GM18505 (cell line): ENCODE data around the gene FSCN2.
"Not testable (repeated sequence)": the region's sequence is repeated elsewhere in the genome, so short reads cannot be mapped to it uniquely, and the experiment has no call there.

Source experiments
- ATAC-seq: cut with Tn5 transposase; IDR thresholded peaks from one replicate; pipeline ENCODE4 v1.9.1; 2021; ENCODE audit not compliant: unreplicated experiment
- POLR2A ChIP-seq: IDR thresholded peaks from 4 replicates; pipeline ENCODE4 v1.6.1; 2011; ENCODE audit warnings: borderline replicate concordance; ENCODE audit not compliant: insufficient read depth, insufficient read length; ENCODE audit errors: extremely low read depth

FSCN2 gene

DNA sequence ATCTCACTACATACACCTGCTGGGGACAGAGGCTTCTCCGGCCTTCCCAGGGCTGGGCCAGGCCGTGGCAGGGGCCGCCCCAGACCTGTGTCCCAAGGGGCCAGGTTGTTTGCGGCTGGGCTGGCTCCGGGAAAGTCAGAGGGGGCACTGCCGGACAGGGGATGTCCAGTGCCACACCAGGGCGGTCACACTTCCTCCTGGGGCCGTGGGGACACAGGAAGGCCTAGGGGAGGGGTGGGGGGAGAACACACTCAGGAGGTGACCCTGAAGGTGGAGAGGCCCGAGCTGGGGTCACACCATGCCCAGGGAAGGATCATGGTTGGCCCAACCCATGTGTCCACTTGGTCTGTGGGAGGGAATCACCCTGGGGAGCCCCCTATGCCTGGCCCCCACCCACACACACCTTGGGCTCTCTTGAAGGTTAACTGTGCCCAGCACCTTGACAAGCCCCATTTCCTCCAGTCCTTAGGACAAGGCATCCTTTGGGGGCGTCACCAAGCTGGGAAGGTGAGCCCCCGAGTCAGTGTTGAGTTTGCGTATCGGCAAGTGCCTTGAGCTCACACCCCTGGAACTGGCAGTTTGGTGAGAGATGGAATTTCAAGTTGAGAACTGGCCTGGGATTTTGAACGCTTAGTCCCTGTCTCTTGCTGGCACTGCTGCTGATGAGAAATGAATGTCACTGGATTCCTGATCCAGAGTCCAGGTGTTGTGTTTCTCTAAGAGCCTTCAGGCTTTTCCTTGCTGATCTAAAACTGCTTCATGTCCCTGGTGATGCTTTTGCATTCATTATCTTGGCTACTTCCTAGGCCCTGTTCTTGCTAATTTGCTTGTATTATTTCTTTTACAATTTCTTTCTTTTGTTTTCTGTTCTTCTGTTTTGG is 7.9 kb upstream of the FSCN2 start:
- no peak for TF ChIP-seq POLR2A
- ATAC-seq: no peak

DNA sequence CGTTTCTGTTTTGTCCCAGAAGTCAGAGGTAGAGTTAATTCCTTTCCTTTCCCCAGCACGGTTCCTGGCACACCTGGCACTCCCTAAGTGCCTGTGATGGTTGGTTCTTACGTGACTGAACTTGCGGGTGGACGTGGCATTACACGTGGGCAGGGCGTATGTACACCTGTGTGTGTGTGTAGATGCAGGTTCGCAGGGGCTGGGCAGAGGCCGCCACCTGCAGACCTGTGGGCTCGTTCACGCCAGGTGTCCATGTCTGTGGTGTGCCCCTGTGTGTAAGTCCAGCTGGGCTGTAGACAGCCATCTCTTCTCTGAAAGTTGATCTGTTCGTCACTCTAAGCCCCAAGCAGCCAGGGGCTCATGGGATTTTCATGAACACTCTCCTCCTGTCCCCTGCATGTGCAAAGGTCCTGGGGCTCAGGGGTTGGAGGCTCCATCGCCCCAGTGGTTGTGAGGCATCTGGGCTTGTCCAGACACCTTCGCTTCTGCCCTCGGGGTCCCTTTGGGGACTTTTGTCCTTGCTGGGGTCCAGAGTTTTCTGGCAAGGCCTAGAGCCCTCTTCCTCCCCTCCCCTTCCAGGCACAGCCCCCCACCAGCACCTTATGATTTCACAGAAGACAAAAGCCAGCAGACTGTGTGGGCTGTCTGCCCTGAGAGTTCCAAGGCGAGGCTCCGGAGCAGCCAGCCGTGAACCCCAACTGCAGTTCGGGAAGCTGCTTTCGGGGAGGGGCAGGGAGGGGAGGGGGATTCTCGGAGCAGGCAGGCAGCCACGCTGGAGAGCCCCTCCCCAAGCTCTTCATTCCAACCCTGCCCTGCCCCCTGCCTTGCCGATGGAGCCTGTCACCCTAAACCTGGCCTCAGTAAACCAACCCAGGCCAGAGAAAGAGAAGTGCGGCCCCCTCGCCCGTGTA is 5.4 kb upstream of the FSCN2 start:
- TF ChIP-seq POLR2A: no peak
- ATAC-seq: no peak

DNA sequence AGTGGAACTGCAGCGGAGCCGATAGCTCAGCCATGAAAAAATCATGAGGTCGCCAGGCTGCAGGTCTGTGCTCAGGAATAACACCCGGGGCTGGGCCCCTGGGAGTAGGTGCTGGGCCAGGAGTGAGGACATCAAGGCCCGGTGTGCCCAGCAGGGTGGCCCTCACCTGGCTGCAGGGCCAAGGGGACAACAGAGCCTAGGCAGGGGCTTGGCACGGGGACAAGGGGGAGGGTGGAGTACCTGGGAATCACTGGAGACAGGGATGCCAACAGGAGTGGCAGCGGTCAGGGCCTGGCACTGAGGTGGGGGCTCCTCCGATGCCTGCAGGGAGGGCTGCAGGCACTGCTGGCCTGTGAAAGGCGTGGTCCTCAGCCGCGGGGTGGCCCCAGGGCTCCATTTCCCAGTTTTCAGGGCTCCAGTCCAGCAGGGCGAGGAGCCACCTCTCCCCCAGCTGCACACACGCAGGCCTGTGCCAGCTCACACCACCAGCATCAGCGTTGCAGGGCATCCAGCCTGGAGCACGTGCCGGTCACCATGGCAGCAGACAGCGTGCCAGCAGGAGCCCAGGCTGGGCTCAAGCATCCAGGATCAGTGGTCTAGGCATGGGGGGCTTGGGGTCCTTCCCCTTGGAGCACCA is 4.7 kb upstream of the FSCN2 start:
- TF ChIP-seq POLR2A: no peak
- ATAC-seq: no peak

DNA sequence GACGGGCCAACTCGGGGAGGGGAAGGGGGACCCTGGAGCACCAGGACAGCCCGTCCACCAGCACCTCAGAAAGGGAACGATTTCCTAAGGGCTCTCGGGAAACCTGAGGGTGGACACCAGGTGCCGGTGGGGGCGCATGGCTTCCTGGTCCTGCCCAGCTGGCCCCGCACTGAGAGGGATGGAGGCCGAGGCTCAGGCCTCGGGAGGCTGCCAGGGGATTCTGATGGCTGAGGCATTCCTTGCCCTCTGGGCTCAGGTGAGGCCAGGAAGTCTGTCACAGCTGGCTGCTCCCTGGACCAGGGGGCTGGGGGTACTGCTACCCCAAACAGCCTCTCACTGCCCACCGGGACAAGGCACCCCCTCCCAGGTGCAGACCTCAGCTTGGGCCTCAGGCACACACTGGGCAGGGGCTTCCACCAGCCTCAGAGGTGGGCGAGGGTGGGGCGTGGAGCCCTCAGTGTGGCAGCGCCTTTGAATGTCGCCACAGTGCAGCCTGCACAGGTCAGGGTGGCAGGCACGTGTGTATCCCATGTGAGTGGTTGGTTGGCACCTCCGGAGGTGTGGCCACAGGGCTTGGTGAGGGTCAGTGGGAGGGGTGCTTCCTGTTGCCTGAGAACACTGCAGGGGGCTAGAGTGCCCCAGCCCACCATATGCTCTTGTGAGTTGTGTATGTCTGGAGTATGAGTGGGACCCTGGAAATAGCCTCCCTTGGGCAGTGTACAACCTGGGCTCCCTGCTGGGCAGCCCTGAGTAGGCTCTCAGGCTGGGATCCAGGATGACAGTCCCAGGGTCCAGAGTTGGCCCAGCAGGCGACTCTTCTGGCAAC is 3.9 kb upstream of the FSCN2 start:
- no peak for TF ChIP-seq POLR2A
- no peak for ATAC-seq

DNA sequence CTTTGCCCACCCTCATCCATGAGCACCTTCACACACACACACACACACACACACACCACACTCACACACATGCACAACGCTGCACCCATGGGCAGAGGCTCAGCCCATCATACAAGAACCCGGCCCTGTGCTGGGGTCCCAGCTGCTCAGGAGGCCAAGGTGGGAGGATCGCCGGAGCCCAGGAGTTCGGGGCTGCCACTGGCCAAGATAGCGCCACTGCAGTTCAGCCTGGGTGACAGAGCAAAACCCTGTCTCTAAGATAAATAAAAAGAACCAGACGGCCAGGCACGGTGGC is 3.4 kb upstream of the FSCN2 start:
- ATAC-seq: no peak
- no peak for TF ChIP-seq POLR2A

DNA sequence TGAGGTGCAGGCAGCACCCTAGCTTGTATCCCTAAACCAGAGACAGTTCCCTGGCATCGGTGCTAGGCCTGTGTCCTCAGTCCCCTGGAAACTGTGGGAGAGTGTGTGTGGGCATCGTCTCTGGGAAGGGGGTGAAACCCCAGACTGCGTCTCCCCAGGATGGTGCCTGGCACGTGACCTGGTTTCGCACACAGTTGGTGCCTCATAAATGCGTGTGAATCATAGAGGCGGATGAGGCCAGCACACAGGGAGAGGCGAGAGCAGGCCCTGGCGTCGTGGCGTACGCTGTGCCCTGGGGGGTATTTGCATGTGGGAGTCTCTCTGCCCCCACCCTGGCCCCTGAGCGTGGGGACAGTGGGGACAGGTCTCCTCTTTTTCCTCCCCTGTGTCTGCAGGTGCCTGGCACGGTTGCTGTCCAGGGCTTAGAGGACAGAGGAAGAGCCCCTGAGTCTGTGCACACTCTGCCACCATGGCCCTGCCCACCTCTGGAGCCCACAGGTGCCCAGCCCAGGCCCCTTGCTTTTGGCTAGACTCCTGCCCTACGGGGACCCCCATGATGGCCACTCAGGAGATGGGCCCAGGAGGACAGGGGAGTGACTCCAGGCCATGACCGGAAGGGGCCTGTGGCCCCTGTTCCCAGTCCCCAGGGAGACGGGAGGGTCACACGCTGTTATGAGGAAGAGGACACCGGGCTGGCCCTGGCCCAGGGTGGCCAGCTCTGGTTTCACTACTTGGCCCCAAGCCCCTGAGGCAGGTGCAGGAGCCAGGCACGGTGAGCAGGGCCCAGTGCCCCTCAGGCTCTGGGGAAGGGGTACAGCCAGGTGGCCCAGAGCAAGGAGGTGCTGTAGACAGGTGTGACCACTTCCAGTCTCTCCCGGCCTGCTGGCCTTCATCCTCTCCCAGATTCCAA is 1.3 kb upstream of the FSCN2 start:
- no peak for ATAC-seq
- TF ChIP-seq POLR2A: no peak

DNA sequence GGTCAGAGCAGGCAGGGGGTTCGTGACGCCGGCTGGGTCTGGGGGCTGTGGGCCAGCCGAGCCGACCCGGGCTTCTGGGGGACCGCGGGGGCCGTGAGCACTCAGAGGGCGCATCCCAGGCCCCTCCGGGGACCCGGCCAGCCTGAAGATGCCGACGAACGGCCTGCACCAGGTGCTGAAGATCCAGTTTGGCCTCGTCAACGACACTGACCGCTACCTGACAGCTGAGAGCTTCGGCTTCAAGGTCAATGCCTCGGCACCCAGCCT is 140 bp downstream of the FSCN2 start:
- TF ChIP-seq POLR2A: no peak
- ATAC-seq: no peak

DNA sequence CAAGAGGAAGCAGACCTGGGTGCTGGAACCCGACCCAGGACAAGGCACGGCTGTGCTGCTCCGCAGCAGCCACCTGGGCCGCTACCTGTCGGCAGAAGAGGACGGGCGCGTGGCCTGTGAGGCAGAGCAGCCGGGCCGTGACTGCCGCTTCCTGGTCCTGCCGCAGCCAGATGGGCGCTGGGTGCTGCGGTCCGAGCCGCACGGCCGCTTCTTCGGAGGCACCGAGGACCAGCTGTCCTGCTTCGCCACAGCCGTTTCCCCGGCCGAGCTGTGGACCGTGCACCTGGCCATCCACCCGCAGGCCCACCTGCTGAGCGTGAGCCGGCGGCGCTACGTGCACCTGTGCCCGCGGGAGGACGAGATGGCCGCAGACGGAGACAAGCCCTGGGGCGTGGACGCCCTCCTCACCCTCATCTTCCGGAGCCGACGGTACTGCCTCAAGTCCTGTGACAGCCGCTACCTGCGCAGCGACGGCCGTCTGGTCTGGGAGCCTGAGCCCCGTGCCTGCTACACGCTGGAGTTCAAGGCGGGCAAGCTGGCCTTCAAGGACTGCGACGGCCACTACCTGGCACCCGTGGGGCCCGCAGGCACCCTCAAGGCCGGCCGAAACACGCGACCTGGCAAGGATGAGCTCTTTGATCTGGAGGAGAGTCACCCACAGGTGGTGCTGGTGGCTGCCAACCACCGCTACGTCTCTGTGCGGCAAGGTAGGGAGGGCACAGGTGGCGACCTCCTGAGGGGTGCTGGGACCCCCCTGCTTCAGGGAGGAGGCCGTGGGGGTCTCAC is 667 bp downstream of the FSCN2 start:
- ATAC-seq: no peak
- no peak for TF ChIP-seq POLR2A

DNA sequence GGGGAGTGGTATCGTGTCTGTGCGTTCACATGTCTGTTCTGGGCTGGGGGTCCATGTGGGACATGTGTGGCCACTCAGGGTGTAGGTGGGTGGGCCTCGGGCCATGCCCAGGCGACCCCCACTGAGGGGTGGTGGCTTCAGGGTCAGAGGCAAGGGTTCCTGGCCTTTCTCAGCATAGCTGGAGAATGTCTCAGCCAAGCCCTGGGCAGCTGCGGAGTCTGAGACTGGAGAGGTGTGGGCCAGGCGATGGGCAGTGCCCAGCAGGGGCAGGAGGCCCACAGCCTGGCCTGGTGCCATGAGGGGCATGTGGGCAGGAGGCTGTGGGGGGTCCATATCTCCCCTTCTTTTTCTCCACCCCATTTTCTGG is 1.2 kb downstream of the FSCN2 start:
- TF ChIP-seq POLR2A: no peak
- ATAC-seq: no peak

DNA sequence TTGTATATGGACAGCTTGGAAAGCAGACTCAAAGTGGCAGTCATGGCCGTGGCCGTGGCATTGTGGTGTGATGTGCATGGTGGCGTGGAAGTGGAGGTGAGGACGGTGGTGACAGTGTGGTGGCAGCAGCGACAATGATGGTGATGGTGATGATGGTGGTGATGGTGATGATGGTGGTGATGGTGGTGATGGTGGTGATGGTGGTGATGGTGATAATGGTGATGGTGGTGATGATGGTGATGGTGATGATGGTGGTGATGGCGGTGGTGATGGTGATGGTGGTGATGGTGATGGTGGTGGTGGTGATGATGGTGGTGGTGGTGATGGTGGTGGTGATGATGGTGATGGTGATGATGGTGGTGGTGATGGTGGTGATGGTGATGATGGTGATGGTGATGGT is 2.8 kb downstream of the FSCN2 start:
- ATAC-seq: not testable (repeated sequence)

DNA sequence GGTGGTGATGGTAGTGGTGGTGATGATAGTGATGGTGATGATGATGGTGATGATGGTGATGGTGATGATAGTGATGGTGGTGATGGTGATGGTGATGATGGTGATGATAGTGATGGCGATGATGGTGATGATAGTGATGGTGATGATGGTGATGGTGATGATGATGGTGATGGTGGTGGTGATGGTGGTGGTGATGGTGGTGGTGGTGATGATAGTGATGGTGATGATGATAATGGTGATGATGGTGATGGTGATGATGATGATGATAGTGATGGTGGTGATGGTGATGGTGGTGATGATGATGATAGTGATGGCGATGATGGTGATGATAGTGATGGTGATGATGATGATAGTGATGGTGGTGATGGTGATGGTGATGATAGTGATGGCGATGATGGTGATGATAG is 3.8 kb downstream of the FSCN2 start:
- ATAC-seq: not testable (repeated sequence)

DNA sequence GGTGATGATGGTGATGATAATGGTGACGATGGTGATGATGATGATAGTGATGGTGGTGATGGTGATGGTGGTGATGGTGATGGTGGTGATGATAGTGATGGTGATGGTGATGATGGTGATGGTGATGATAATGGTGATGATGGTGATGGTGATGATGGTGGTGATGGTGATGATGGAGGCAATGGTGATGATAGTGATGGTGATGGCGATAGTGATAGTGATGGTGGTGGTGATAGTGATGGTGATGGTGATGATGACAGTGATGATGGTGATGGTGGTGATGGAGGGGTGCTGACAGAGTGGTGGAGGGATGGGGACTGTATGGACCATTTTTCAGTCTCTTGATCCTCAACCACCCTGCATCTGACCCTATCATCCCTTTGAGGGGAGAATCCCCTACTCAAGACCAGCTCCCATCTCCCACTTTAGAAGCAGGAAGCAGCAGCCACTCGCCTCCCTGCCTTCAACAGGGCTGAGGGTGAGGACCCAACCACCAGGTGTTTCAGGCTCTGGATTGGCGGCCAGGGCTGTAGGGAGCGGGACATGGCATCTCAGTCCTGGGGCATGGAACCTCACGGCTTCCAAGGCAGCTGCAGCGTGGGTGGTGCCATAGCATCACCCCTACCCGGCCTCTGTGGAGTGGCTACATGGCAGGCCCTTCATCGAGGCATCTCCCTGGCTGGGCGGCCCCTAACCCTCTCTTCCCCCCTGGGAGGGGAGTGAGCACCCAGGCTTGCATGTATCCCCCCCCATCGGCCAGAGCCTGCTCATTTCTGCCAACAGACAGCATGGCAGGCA is 4.5 kb downstream of the FSCN2 start:
- TF ChIP-seq POLR2A: no peak
- ATAC-seq: no peak
